Measurements from ENCODE around the gene TMEM165. TPM values are rescaled to one million over a fixed set of nuclear protein-coding genes. Genes with fewer than 3 reads are reported as not detected.

Gene TMEM165
- total RNA-seq, 1 donor, result 131 TPM

DNA sequence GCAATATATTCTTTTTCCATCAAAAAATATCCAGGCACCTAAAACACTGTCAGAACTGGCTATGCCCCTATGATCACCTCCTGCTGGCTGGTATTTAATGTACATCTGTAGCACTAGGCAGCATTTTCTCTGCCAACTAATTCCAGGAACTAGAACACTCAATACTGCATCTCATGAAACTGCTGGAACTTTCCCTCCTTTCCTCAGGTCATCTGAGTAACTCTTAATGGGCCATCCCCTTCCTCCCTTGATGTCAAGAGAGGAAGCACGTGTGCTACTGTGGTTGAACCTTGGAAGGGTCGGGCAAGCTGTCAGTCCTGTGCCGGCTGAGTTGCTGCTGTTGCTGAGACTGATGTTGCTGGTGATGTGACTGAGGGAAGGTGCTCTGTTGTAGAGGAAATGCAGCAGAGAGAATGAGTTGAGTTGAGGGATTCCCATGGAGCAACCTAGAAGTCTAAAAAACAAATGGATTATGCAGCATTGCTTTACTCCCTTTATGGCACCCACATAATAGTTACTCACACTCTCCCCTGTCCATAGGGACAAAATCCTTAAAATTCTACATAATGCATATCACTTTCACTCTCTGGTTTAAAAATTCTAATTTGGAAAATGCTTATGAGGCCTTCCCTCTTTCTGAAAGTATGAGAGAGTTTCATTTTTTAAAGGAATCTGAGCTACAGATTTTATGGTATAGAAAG is 39.5 kb downstream of the TMEM165 start:
- TF ChIP-seq, protein P1, sequence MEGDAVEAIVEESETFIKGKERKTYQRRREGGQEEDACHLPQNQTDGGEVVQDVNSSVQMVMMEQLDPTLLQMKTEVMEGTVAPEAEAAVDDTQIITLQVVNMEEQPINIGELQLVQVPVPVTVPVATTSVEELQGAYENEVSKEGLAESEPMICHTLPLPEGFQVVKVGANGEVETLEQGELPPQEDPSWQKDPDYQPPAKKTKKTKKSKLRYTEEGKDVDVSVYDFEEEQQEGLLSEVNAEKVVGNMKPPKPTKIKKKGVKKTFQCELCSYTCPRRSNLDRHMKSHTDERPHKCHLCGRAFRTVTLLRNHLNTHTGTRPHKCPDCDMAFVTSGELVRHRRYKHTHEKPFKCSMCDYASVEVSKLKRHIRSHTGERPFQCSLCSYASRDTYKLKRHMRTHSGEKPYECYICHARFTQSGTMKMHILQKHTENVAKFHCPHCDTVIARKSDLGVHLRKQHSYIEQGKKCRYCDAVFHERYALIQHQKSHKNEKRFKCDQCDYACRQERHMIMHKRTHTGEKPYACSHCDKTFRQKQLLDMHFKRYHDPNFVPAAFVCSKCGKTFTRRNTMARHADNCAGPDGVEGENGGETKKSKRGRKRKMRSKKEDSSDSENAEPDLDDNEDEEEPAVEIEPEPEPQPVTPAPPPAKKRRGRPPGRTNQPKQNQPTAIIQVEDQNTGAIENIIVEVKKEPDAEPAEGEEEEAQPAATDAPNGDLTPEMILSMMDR (IDR thresholded peaks at IDR 0.05; ENCODE audit: insufficient read depth, low read length), result peak; percentile 24
- DNase-seq (ENCODE audit: low read depth), result peak; percentile 51
- no peak overlapping the region for H3K4me3 ChIP-seq (ENCODE audit: low read depth, low read length)

DNA sequence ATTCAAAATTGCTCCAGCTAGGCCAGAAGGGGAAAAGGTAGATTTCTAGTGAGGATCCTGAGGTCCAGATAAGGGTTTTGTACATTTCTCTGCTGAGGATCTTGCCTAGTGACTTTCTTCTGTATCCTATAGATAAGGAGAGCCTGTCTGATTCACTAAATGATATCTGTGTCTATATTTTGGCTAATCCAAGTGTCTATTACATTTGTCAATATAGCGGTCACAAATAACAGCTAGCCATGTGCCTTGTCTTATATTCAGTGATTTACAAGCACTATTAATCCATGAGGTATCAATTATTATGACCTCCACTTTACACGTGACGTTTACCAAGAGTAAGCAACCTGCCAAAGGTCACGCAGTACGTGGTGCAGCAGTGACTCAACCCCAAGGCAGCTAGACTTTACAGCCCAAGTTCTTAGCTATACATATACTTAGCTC is 41.6 kb downstream of the TMEM165 start:
- H3K4me3 ChIP-seq (ENCODE audit: low read depth, low read length), result no peak overlapping the region
- TF ChIP-seq, protein P1 (IDR thresholded peaks at IDR 0.05; ENCODE audit: insufficient read depth, low read length), result no peak
- DNase-seq (ENCODE audit: low read depth), result no peak

DNA sequence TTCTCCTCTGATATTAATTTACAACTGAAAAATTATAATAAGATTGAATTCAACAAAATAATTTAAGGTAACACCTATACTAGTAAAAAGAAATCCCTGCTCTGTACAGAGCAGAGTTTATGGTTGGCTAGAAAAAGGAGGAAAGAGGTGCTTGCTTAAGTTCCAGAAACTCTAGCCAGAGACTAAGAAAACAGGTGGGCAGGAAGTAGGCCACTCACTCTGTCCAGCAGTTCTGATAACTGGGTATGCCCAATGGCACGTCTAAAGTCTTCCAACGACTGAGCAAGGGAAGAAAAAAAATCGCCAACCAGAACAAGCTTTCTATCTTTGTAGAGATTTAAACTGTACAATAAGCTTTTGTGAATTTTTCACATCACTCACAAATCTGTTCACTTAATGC is 42.1 kb downstream of the TMEM165 start:
- TF ChIP-seq, protein P1 (IDR thresholded peaks at IDR 0.05; ENCODE audit: insufficient read depth, low read length), result no peak
- H3K4me3 ChIP-seq (ENCODE audit: low read depth, low read length), result no peak overlapping the region
- DNase-seq (ENCODE audit: low read depth), result no peak

DNA sequence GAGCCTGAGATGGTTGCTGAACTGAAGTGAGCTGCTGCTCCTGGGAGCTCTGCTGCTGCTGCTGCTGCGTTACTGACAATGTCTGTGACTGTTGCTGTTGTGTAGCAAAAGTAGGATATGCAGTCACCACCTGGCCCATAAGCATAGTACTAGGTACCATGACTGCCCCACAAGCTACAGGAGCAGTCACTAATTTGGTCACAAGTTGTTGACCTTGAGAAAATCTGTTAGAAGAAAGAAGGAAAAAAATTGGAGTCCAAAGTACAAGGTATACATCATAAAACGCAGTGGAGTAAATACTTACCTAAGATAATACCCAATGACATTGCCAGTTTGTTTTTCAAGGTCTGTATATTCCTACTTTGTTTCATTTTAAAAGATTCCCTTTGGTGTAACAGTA is 42.6 kb downstream of the TMEM165 start:
- TF ChIP-seq, protein P1 (IDR thresholded peaks at IDR 0.05; ENCODE audit: insufficient read depth, low read length), result no peak
- no peak overlapping the region for H3K4me3 ChIP-seq (ENCODE audit: low read depth, low read length)
- no peak for DNase-seq (ENCODE audit: low read depth)

DNA sequence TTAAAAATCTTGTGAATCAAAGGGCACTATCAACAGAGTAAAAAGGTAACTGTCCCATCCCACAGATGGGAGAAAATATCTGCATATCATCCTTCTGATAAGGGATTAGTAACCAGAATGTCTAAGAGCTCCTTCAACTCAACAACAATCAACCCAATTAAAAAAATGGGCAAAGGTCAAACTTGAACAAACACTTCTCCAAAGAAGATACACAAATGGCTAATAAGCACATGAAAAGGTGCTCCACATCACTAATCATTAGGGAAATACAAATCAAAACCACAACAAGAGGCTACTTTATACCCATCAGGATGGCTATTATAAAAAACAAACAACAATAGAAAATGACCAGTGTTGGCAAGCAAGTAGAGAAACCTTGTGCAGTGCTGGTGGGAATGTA is 43.3 kb downstream of the TMEM165 start:
- H3K4me3 ChIP-seq (ENCODE audit: low read depth, low read length), result no peak overlapping the region
- TF ChIP-seq, protein P1 (IDR thresholded peaks at IDR 0.05; ENCODE audit: insufficient read depth, low read length), result no peak
- DNase-seq (ENCODE audit: low read depth), result no peak

DNA sequence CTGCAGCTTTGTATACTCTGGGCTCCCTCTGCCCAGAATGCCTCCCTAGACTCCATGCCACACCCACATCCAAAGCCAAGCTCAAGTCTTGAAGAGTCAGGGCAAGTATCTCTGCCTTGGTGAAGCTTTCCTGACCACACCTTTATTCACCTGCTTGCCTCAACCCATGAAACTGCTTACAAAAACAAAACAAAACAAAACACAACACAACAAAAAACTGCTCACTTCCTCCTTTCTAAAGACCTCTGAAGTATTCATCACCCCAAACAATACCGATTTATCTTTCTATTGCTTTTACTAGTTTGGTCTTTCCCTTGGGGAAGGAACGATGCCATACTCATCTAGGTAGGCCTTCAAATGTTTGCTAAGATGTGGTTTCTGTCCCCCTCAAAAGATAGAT is 45.0 kb downstream of the TMEM165 start:
- no peak overlapping the region for H3K4me3 ChIP-seq (ENCODE audit: low read depth, low read length)
- TF ChIP-seq, protein P1 (IDR thresholded peaks at IDR 0.05; ENCODE audit: insufficient read depth, low read length), result no peak
- no peak for DNase-seq (ENCODE audit: low read depth)

DNA sequence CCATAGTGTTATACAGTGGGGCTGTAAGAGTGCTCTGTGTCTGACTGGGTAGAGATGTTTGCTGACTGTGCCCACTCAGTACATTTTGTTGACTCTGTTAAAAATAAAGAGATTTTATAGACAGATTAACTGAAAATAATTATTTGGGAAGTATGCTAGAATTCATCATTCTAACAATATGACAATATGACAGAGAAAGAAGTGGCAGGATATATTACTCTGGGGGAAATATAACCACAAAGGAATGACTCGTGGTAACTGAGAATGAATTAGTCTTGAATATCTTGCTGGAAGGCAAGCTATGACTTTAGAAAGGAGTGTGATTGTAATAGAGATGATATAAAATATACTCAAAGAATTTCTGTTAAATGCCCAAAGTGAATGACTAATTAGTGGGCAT is 46.8 kb downstream of the TMEM165 start:
- DNase-seq (ENCODE audit: low read depth), result no peak
- H3K4me3 ChIP-seq (ENCODE audit: low read depth, low read length), result no peak overlapping the region
- TF ChIP-seq, protein P1 (IDR thresholded peaks at IDR 0.05; ENCODE audit: insufficient read depth, low read length), result no peak

Measured in fibroblast of the aortic adventitia (primary cell).